HG02870 (cell line): Measurements from ENCODE around the gene PCBD1.

ENCODE experiments used
- ATAC-seq: cut with Tn5 transposase; IDR thresholded peaks from one replicate; pipeline ENCODE4 v1.9.1; 2021; ENCODE audit warnings: mild to moderate bottlenecking, moderate library complexity; ENCODE audit not compliant: unreplicated experiment

Gene PCBD1

DNA sequence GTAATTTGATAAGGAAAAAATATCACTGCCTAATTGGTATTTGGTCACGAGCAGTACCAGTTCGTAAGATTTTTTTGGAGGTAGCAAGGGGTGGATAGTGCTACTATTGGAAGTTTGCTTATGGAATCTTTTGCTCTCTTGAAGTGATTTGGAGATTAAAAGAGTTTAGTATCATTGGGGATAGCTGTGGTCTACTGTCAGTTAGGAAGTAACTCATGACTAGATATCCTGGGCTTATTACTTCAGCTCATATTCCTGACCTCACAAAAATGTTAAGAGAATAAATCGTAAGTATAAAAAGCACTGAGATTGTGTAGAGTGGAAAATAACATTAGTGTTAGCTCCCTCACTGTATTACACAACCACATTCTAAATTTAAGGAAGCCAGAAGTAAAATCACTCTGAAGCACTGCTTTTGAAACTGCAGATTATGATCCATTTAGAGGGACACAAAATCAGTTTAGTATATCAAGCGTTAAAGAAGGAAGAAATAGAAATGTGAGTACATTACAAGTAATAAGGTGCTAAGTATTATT is 50.0 kb downstream of the PCBD1 start:
- no peak for ATAC-seq

DNA sequence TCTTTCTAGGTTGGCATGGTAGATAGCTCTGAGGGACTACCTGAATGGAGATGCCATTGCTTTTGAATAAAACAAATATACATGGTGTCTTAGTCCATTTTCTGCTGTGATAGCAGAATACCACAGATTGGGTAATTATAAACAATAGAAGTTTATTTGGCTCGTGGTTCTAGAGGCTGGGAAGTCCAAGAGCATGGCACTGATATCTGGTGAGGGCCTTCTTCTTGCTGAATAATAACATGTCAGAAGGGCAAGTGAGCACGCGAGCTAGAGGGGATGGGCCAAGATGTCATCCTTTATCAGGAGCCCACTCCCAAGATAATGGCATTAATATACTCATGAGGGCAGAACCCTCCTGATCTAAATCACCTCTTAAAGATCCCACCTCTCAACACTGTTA is 50.7 kb downstream of the PCBD1 start:
- ATAC-seq, result no peak

DNA sequence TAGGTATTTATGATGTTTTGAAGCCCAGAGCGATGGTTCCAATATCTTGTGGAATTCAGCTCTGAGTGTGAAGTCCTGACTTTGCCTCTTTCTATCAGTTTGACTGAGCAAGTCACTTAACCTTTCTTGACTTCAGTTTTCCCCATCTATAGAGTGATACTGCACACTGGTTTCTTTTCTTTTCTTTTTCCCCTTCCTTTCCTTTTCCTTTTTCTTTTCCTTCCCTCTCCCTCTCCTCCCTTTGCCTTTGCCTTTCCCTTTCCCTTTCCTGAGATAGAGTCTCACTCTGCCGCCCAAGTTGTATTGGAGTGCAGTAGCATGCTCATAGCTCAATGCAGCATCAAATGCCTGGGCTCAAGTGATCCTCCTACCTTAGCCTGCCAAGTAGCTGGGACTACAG is 52.0 kb downstream of the PCBD1 start:
- ATAC-seq, result no peak

DNA sequence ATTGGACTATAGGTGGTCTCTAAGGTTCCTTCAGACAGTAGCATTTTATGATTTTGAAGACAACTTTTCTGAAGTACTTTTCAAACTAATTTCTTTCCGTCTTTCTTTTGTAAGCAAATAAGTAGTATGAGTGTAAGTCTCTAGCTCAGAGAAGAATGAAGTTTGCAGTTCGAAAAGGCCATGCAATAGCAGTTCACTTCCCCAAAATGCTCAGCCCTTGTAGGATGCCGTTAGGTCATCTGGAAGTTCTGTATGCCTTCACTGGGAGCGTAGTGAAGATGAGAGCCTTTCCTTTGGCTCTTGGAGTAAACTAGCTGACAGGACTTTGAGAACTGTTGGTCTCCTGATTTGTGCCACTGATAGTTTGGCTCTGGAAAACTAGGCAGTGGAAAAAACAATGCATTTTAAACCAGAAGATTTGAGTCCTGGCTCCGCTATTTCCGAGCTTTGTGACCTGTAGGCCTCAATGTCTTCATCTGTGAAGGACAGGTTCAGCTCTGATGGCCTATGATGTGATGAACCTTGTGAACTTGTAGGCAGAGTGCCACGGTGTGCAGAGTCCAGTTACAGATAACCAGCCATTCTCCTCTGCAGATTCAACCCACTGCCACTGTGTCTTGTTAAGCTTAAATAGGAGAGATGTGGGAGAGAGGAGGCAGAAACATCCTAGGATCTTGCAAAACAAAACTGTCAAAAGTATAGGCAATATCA is 53.8 kb downstream of the PCBD1 start:
- no peak for ATAC-seq

DNA sequence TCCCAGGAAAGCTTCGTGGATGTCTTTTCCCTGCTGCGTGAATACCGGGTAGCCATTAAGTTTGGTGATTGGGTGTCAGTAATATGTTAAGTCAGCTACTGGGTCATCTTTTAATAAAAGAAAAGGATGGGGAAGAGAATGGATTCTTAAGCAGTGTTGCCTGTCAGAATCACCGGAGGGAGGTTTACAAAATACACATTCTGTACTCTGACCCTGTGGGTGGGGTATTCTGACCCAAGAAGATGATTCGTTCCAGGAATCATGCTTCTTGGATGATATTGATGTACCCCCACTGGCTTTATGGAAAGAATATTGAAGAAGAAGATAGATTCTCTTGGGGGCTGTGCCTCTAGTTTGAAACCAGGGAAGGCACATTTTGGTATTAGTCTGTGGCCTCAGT is 54.3 kb downstream of the PCBD1 start:
- no peak for ATAC-seq

DNA sequence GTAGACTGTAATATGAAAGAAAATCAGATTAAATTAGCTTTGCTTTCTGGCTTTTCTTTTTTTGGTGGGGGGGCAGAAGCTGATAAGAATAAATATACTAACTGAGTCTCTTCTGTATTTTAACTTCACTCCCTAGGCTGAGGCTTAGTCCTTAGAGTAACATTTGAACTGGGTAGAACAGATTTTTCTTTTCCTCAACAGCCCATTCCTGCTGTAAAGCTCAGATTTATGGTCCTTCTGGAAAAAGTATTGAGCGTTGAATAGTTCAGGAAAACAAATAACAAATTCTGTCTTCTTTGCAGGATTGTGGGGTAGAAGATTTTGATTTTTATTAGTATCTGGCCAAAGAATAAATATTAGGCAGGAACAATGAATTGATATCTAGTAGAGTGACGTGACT is 54.8 kb downstream of the PCBD1 start:
- ATAC-seq, result no peak
